Adipocyte (in vitro differentiated cells): ENCODE results near the gene PSMA1.

Experiments used
- DNase-seq: peaks from one replicate; pipeline ENCODE4 v3.0.0-alpha.2; 2015; ENCODE audit warnings: low read depth
- H3K27me3 ChIP-seq: replicated peaks from 2 replicates; pipeline ENCODE4 v1.7.0; 2013; ENCODE audit warnings: mild to moderate bottlenecking, low read length, moderate library complexity; ENCODE audit not compliant: control insufficient read depth, insufficient read depth
- H3K36me3 ChIP-seq: 2 replicates; pipeline ENCODE4 v1.7.0; 2013; ENCODE audit warnings: low read length, mild to moderate bottlenecking, moderate library complexity; ENCODE audit not compliant: control insufficient read depth, insufficient read depth, severe bottlenecking
- H3K4me1 ChIP-seq: 2 replicates; pipeline ENCODE4 v1.7.0; 2013; ENCODE audit warnings: mild to moderate bottlenecking, low read length, moderate library complexity; ENCODE audit not compliant: control insufficient read depth, insufficient read depth
- H3K4me3 ChIP-seq: 2 replicates; pipeline ENCODE4 v1.7.0; 2013; ENCODE audit warnings: mild to moderate bottlenecking, low read length, moderate library complexity
- H3K9ac ChIP-seq: 2 replicates; pipeline ENCODE4 v1.7.0; 2013; ENCODE audit warnings: mild to moderate bottlenecking, low read length, moderate library complexity
- H3K9me3 ChIP-seq: 2 replicates; pipeline ENCODE4 v1.7.0; 2013; ENCODE audit warnings: mild to moderate bottlenecking, low read length, moderate library complexity; ENCODE audit not compliant: control insufficient read depth

The PSMA1 gene

DNA sequence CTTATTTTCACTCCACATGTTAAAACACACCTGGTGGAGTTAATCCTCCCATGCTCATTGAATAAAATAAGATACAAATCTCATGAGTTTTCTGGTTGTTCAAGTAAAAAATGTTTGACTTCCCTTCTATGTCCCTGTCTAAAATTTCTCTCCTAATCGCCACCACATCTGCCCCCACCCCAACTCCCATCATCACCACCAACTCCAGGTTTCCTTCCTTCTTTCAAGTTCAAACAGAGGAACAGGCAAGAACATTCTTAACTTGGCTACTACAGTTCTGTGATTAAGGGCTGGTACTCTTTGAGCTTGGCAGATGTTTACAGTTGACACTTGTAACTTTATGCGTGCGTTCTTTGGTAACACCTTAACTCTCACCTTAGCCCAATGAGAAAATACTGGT lies 9.1 kb upstream of the PSMA1 start:
- Histone ChIP-seq H3K9me3 (no peaks in the 10 kb centered on the region), H3K9ac (no peak overlapping the region), H3K4me1 (peaks cover 5% of the 10 kb centered on the region), H3K36me3 (no peaks in the 10 kb centered on the region), H3K27me3 (no peaks in the 10 kb centered on the region), H3K4me3 (no peak overlapping the region)
- DNase-seq, result no peak

DNA sequence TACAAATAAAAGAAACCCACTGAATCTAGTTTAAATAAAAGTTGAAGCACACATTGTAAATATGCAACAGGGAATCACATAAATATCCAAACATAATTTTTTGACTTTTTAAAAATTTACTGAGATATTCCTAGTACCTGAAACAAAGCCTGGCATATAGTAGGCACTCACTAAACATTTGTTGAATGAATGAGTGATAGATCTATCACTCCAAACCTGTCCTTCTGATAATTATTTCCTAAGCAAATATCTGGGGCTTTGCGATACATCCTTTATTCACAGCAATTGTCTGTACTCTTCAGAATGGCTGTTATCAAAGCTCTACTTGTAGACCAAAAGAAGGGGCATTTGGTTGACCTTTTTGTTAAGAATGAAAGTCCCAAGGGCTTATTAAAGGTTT lies 2.6 kb upstream of the PSMA1 start:
- Histone ChIP-seq H3K9me3 (no peaks in the 10 kb centered on the region), H3K4me1 (peaks cover 17% of the 10 kb centered on the region), H3K4me3 (no peak overlapping the region), H3K27me3 (no peaks in the 10 kb centered on the region), H3K36me3 (peaks cover 6% of the 10 kb centered on the region), H3K9ac (no peak overlapping the region)
- no peak for DNase-seq

DNA sequence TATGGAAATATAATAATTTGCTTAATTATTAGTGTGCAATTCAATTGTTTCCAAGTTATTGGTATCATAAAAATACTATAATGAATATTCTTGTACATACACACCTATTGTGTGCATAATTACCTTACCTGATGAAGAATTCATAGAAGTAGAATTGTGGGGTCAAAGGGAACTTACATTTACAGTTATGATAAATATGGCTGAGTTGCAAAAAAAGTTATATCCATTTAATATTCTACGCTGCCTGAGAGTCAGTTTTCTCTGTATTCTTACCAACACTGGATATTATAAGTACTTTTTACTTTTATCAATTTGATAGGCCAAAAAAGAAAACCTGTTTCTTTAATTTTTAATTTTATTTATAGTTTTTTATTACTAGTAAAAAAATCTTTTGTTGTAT lies 2.1 kb upstream of the PSMA1 start:
- DNase-seq, result no peak
- H3K9ac ChIP-seq, result no peak overlapping the region
- H3K4me3 ChIP-seq, result no peak overlapping the region
- H3K9me3 ChIP-seq, result no peaks in the 10 kb centered on the region
- H3K4me1 ChIP-seq, result peaks cover 17% of the 10 kb centered on the region
- H3K27me3 ChIP-seq, result no peaks in the 10 kb centered on the region
- peaks cover 12% of the 10 kb centered on the region for H3K36me3 ChIP-seq

DNA sequence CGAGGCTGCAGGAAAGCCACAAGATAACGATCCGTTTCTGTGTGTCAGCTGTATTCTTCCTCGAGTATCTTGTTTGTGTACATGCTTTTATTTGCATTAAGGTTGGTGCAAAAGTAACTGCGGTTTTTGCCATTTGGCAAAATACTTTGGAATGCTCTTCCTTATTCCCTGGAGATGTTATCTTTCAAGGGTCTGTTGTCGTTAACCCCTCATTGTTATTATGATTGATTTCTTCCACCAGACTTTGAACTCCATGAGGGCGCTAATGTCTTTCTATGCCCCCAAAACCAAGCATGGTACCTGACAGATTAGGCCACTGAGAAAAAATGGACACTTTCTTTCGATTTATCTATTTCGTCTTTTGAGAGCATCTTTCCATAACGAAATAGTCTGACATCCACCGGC lies 563 bp upstream of the PSMA1 start:
- DNase-seq, result no peak
- Histone ChIP-seq H3K9me3 (no peaks in the 10 kb centered on the region), H3K9ac (peak overlapping the region; percentile 97), H3K36me3 (peaks cover 26% of the 10 kb centered on the region), H3K4me3 (peak overlapping the region; percentile 96), H3K4me1 (peaks cover 17% of the 10 kb centered on the region), H3K27me3 (no peaks in the 10 kb centered on the region)

DNA sequence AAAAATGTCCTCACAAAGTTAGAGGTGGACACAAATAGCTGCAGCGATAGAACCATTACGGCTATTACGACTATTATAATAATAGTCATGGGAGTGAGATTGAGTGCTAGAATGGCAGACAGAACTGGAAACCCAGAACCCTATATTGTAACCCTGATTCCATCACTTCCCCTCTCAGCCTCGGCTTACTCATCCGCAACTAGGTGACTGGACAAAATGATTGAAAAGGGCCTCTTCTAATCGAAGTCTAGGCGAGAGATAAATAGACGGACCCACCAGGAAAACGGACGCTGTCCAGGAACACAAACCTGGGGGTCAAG lies 629 bp downstream of the PSMA1 start:
- Histone ChIP-seq H3K4me3 (peak overlapping the region; percentile 96), H3K27me3 (no peaks in the 10 kb centered on the region), H3K9ac (peak overlapping the region; percentile 97), H3K36me3 (peaks cover 36% of the 10 kb centered on the region), H3K4me1 (peaks cover 17% of the 10 kb centered on the region), H3K9me3 (no peaks in the 10 kb centered on the region)
- peak; percentile 61 for DNase-seq

DNA sequence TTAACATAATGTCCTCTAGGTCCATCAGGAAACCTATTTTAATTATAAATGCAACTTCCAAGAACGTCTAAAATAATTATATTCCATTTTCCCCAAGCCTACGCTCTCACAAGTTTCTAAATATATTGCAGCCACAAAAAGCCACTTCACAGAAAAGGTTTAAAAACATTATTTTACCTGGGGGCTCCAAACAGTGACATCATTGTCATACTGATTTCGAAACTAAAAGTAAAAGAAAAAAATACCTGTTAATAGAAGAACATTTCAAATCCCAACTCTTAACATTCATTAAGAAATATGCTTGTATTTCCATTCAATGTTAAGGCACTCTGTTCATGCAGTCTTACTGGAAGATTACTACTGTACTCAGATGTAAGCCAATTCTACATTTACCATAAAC lies 1.4 kb downstream of the PSMA1 start:
- peak overlapping the region; percentile 96 for H3K4me3 ChIP-seq
- peaks cover 43% of the 10 kb centered on the region for H3K36me3 ChIP-seq
- H3K9ac ChIP-seq, result peak overlapping the region; percentile 97
- no peaks in the 10 kb centered on the region for H3K27me3 ChIP-seq
- no peak for DNase-seq
- H3K9me3 ChIP-seq, result no peaks in the 10 kb centered on the region
- peaks cover 20% of the 10 kb centered on the region for H3K4me1 ChIP-seq

DNA sequence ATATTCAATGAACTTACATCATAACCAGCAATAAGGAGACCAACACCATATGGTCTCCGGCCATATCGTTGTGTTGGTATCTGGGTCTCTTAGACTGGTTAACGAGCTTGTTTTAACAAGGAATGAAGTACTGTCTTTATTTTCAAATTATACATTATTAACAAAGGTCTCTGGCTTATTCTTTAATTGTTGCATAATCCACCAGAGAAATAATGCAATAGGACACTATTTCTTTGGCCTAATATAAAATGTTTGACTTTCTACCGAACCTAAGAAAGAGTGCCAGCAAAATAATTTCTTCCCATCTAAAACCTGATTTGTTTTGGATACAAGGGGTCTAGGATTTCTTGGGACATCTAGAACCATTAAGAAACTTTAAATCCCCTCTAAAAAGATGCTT lies 6.4 kb downstream of the PSMA1 start:
- H3K9me3 ChIP-seq, result no peaks in the 10 kb centered on the region
- peaks cover 9% of the 10 kb centered on the region for H3K4me1 ChIP-seq
- H3K4me3 ChIP-seq, result no peak overlapping the region
- DNase-seq, result no peak
- no peaks in the 10 kb centered on the region for H3K27me3 ChIP-seq
- no peak overlapping the region for H3K9ac ChIP-seq
- peaks cover 91% of the 10 kb centered on the region for H3K36me3 ChIP-seq

DNA sequence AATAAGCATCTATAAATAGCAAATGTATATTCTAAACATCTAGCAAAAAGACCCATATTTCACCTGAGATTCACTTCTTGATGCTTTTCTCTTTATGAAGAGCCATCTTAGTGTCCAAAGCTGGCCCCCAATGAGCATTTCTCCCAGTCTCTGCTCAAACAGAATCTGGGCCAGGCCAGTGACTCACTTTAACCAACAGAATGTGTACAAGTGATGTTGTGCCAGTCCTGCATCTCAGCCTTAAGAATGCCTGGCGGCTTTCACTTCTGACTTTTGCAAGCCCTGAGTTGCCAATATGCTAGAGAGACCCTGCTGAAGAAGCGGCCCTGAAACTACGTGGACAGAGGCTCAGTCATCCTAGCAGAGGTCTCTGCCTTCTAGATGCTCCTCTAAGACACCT lies 13.7 kb downstream of the PSMA1 start:
- Histone ChIP-seq H3K27me3 (no peaks in the 10 kb centered on the region), H3K36me3 (peaks cover 87% of the 10 kb centered on the region), H3K9me3 (no peaks in the 10 kb centered on the region), H3K4me1 (peaks cover 10% of the 10 kb centered on the region), H3K4me3 (no peak overlapping the region), H3K9ac (no peak overlapping the region)
- peak; percentile 29 for DNase-seq

DNA sequence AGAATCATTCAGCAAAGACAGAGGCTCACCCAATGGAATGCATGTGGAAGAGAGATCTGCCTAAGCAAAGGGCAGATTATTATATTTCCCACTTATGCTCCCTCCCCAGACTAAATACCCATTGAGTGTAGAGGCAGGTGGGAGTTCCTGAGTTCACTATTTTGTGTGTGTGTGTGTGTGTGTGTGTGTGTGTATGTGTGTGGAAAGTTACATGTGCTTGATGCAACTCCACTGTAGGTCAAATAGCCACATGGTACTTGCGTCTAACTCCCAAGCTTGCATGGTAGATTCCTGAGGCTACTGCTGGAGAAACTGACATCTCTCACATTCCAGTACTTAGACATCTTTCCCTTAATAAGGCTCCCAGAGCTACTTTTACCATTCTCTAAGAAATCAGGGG lies 17.2 kb downstream of the PSMA1 start:
- H3K4me1 ChIP-seq, result peaks cover 25% of the 10 kb centered on the region
- no peak overlapping the region for H3K9ac ChIP-seq
- H3K36me3 ChIP-seq, result peaks cover 59% of the 10 kb centered on the region
- DNase-seq, result no peak
- no peak overlapping the region for H3K4me3 ChIP-seq
- H3K27me3 ChIP-seq, result no peaks in the 10 kb centered on the region
- no peaks in the 10 kb centered on the region for H3K9me3 ChIP-seq

DNA sequence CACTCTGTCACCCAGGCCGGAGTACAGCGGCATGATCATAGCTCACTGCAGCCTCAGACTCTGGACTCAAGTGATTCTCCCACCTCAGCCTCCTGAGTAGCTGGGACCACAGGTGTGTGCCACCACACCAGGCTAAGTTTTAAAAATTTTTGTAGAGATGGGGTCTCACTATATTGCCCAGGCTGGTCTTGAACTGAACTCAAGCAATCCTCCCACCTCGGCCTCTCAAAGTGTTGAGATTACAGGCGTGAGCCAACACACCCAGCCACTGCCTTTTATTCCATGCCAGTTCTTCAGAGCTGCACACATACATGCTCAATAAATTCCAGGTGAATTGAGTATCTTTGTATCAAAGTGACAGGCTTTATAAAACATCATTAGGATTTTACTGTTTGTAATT lies 18.1 kb downstream of the PSMA1 start:
- no peak overlapping the region for H3K4me3 ChIP-seq
- no peak for DNase-seq
- peaks cover 34% of the 10 kb centered on the region for H3K4me1 ChIP-seq
- no peaks in the 10 kb centered on the region for H3K27me3 ChIP-seq
- no peak overlapping the region for H3K9ac ChIP-seq
- H3K9me3 ChIP-seq, result no peaks in the 10 kb centered on the region
- peaks cover 59% of the 10 kb centered on the region for H3K36me3 ChIP-seq

DNA sequence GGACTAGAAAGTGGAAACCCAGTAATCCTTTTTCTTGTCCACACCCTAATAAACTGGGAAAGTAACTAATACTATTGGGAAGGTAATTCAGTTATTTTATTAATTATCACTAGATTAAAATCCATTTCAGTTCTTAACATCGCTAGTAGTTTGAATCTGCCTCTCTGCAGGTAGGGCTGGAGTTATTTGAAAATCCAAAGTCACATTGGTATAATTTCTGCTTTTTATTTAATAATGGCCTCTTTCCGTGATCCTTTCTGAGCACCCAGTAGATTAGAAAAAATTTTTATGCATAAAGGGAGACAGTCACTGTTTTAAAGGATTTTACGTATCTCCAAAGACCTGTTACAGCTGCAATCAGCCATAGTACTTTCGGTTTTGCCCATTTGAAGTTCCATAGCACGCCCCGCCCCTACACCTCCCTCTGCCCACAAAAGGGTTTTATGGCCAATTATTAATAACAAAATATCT lies 20.0 kb downstream of the PSMA1 start:
- H3K4me1 ChIP-seq, result peaks cover 28% of the 10 kb centered on the region
- no peaks in the 10 kb centered on the region for H3K27me3 ChIP-seq
- H3K36me3 ChIP-seq, result peaks cover 59% of the 10 kb centered on the region
- DNase-seq, result peak; percentile 81
- peak overlapping the region; percentile 93 for H3K4me3 ChIP-seq
- peak overlapping the region; percentile 91 for H3K9ac ChIP-seq
- no peaks in the 10 kb centered on the region for H3K9me3 ChIP-seq

DNA sequence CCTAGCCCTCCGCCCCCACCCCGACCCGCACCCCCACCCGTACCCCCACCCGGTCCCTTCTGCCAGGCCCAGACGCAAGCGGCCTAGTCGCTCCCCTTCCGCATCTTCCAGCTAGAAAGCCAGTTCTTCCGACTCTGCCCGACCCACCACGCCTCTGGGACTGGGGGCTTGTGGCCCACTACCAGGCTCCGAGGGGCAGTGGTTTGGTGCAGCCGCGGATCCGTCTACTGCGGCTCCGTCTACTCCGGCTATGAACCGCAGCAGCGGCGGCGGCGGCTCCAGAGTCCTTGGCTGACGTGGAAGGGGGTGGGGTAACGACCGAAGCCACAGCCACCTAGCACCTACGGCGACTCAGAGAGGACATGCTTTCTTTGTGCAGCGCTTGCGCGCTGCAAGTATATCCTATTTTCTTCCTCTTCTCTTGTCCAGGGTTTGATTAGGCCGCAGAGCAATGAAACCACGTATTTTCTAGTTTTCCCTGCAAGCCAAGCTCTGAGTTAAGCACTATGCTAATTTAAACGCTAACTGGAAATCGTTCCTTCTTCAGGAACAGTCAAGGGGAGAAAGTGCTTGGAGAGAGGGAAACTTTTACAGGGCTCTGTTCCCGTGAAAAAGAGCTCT lies 20.5 kb downstream of the PSMA1 start, which contains the start of gene COPB1:
TSS of gene COPB1 (minus strand) at position 252 of the 621 bp plus-strand sequence. CDS start 883 bp downstream, outside the sequence.
- peak; percentile 96 for DNase-seq
- H3K9ac ChIP-seq, result peak within 1 kb of the TSS; percentile 91
- H3K4me1 ChIP-seq, result peaks cover 28% of the 10 kb centered on the region
- peaks cover 59% of the 10 kb centered on the region for H3K36me3 ChIP-seq
- no peaks in the 10 kb centered on the region for H3K27me3 ChIP-seq
- H3K4me3 ChIP-seq, result peak within 1 kb of the TSS; percentile 93
- H3K9me3 ChIP-seq, result no peaks in the 10 kb centered on the region
